ENCODE measurements around the gene HPX. TPM values are rescaled to one million over a fixed set of nuclear protein-coding genes. Genes with fewer than 3 reads are reported as not detected.

HPX gene
- total RNA-seq, 2 experiments from 2014 or later, result 0.16 to 5.2 TPM

- H3K9me2 ChIP-seq (ENCODE audit: insufficient read depth, low read length), result no peaks in the 10 kb centered on the region
- TF ChIP-seq CTCF (conservative IDR thresholded peaks at IDR 0.05; ENCODE audit: low read length) (no peak), EZH2phosphoT487 (IDR thresholded peaks at IDR 0.05; ENCODE audit: borderline replicate concordance, low read depth, low read length) (no peak)
- CTCF ChIA-PET (ENCODE audit: unreplicated experiment), result interaction anchor here (0.6 to 1.4 kb wide), 2 partner anchors 10 to 26 kb away, joined by 3 to 4 read pairs; no protein-coding TSS in a partner anchor
- POLR2A ChIA-PET, result interaction anchor here (0.6 to 2.1 kb wide), 20 partner anchors 8 to 201 kb away, joined by 3 to 13 read pairs (median 4); partner anchors contain the start of genes APBB1, MRPL17, TPP1 and TRIM3
- H4K20me1 ChIP-seq (ENCODE audit: insufficient read depth, low read length), result peaks cover 10% of the 10 kb centered on the region; the same call in 1 of the 2 replicates
- H3K4me1 ChIP-seq (ENCODE audit: insufficient read depth, low read length, poor library complexity, severe bottlenecking), result peaks cover 22% of the 10 kb centered on the region
- H3K36me3 ChIP-seq (ENCODE audit: insufficient read depth, low read length), result peaks cover 78% of the 10 kb centered on the region
- H2AFZ ChIP-seq (ENCODE audit: low read length), result peak overlapping the region; percentile 24; the same call in 1 of the 2 replicates
- no TSS peak for BruUV-seq (replicated peaks)
- DNase-seq (ENCODE audit: low spot score), result no peak
- intact Hi-C loops (cut with micrococcal nuclease; ENCODE audit: unreplicated experiment), result loop anchor here (1.0 to 5.0 kb wide), 2 partner anchors 92 to 120 kb away; partner anchors contain the start of genes ILK, RRP8 and SMPD1
- peaks cover 38% of the 10 kb centered on the region for H3K79me2 ChIP-seq (ENCODE audit: insufficient read depth, low read depth, low read length)
- peak overlapping the region; percentile 94 for H3K4me2 ChIP-seq (ENCODE audit: low read length)
- H3K9me3 ChIP-seq (ENCODE audit: low read length), result no peaks in the 10 kb centered on the region
- peak overlapping the region; percentile 96 for H3K4me3 ChIP-seq (ENCODE audit: low read depth, low read length, poor library complexity, severe bottlenecking)
- peak overlapping the region; percentile 70 for H3K27ac ChIP-seq (ENCODE audit: low read depth, low read length, poor library complexity, severe bottlenecking)
Measured at GRCh38 chr11:6481924-6482275, 41.1 kb upstream of the HPX start.

GRCh38 chr11:6481012-6481923, 40.5 kb upstream of the HPX start, which contains the start of the genes ARFIP2 and TIMM10B:
Gene ARFIP2 (minus strand): TSS chr11:6481331. CDS start chr11:6480421, 910 bp downstream.
Gene TIMM10B (plus strand): TSS chr11:6481501. CDS start chr11:6481517, 16 bp downstream.
- H3K4me3 ChIP-seq (ENCODE audit: low read depth, low read length, poor library complexity, severe bottlenecking), result peak within 1 kb of the TSS; percentile 96
- no peaks in the 10 kb centered on the region for H3K9me3 ChIP-seq (ENCODE audit: low read length)
- H2AFZ ChIP-seq (ENCODE audit: low read length), result peak within 1 kb of the TSS; percentile 60; the same call in 1 of the 2 replicates
- peaks cover 10% of the 10 kb centered on the region; the same call in 1 of the 2 replicates for H4K20me1 ChIP-seq (ENCODE audit: insufficient read depth, low read length)
- ChIA-PET POLR2A (interaction anchor here (0.6 to 2.1 kb wide), 19 partner anchors 8 to 205 kb away, joined by 3 to 13 read pairs (median 4); partner anchors contain the start of genes APBB1, MRPL17 and TRIM3), CTCF (ENCODE audit: unreplicated experiment) (interaction anchor here (0.5 to 1.4 kb wide), 5 partner anchors 9 to 134 kb away, joined by 3 to 4 read pairs (median 3); no protein-coding TSS in a partner anchor)
- H3K36me3 ChIP-seq (ENCODE audit: insufficient read depth, low read length), result peaks cover 76% of the 10 kb centered on the region
- H3K79me2 ChIP-seq (ENCODE audit: insufficient read depth, low read depth, low read length), result peaks cover 38% of the 10 kb centered on the region
- peak within 1 kb of the TSS; percentile 70 for H3K27ac ChIP-seq (ENCODE audit: low read depth, low read length, poor library complexity, severe bottlenecking)
- intact Hi-C loops (cut with micrococcal nuclease; ENCODE audit: unreplicated experiment), result loop anchor here (1.0 to 5.0 kb wide), 2 partner anchors 91 to 121 kb away; partner anchors contain the start of genes ILK, RRP8 and SMPD1
- TF ChIP-seq EZH2phosphoT487 (IDR thresholded peaks at IDR 0.05; ENCODE audit: borderline replicate concordance, low read depth, low read length) (no peak), CTCF (conservative IDR thresholded peaks at IDR 0.05; ENCODE audit: low read length) (no peak)
- no TSS peak for BruUV-seq (replicated peaks)
- DNase-seq (ENCODE audit: low spot score), result peak; percentile 99
- peaks cover 22% of the 10 kb centered on the region for H3K4me1 ChIP-seq (ENCODE audit: insufficient read depth, low read length, poor library complexity, severe bottlenecking)
- peak within 1 kb of the TSS; percentile 94 for H3K4me2 ChIP-seq (ENCODE audit: low read length)
- no peaks in the 10 kb centered on the region for H3K9me2 ChIP-seq (ENCODE audit: insufficient read depth, low read length)

Measured in OCI-LY7 (cell line).